ENCODE measurements around the gene SH3BGRL2. TPM values are rescaled to one million over a fixed set of nuclear protein-coding genes. Genes with fewer than 3 reads are reported as not detected.

Gene SH3BGRL2
- total and polyA plus RNA-seq, 2 experiments from 2014 or later, result 8.4 to 24.5 TPM

DNA sequence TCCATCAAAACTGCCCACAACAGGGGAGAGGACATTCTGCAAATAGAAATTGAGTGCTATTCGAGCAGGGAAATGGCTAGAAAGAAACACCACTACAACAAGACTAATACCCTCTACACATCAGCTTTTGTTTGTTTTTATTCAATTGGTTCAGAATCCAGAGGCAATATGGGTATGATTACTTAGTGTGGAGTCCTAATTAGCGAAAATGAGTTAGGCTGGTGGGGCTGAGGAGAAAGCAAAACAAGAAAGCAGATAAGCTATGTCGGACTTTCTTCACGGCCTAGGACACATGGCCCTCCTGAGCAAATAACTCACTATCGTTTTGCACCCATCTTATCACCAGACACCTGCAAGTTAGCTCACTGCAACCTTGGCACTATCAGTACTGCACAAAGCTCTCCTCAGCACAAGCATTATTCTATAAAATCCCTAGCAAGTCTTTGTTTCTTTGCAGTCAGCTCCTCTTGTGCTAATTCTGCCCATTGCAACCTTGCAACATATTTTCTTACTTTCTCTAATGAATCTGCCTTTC lies 31.3 kb upstream of the SH3BGRL2 start (continued):
- TF ChIP-seq EZH2 (IDR thresholded peaks at IDR 0.05; ENCODE audit: low read depth, unreplicated experiment) (no peak), CREB1 (CRISPR knock-in tag; IDR thresholded peaks at IDR 0.05; ENCODE audit: low read depth) (no peak), JUNB (IDR thresholded peaks at IDR 0.05; ENCODE audit: unreplicated experiment) (no peak), STAT1 (IDR thresholded peaks at IDR 0.05; ENCODE audit: unreplicated experiment) (no peak), EZH2phosphoT487 (IDR thresholded peaks at IDR 0.05; ENCODE audit: unreplicated experiment) (no peak), ZNF114 (CRISPR knock-in tag; IDR thresholded peaks at IDR 0.05) (no peak)
- TF ChIP-seq, protein P1, sequence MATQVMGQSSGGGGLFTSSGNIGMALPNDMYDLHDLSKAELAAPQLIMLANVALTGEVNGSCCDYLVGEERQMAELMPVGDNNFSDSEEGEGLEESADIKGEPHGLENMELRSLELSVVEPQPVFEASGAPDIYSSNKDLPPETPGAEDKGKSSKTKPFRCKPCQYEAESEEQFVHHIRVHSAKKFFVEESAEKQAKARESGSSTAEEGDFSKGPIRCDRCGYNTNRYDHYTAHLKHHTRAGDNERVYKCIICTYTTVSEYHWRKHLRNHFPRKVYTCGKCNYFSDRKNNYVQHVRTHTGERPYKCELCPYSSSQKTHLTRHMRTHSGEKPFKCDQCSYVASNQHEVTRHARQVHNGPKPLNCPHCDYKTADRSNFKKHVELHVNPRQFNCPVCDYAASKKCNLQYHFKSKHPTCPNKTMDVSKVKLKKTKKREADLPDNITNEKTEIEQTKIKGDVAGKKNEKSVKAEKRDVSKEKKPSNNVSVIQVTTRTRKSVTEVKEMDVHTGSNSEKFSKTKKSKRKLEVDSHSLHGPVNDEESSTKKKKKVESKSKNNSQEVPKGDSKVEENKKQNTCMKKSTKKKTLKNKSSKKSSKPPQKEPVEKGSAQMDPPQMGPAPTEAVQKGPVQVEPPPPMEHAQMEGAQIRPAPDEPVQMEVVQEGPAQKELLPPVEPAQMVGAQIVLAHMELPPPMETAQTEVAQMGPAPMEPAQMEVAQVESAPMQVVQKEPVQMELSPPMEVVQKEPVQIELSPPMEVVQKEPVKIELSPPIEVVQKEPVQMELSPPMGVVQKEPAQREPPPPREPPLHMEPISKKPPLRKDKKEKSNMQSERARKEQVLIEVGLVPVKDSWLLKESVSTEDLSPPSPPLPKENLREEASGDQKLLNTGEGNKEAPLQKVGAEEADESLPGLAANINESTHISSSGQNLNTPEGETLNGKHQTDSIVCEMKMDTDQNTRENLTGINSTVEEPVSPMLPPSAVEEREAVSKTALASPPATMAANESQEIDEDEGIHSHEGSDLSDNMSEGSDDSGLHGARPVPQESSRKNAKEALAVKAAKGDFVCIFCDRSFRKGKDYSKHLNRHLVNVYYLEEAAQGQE (IDR thresholded peaks at IDR 0.05; ENCODE audit: unreplicated experiment), result no peak

DNA sequence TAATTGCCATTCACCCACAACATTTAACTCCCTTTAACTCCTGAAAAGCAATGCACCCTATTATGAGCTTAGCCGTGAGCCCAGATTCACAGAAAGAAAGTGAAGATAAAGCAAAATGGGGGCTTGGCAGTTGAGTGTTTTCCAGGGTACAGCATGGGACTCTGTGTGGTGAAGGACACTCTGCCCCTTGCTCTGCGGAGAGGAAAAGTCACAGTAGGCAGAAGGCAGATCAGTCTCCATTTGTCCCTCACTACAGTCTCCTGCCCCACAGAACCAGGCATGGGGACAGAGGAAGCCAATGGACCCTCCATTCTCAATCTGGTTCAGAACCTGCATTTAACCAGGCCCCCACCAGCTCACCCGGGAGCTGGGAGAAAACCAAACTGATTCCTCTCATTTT lies 30.8 kb upstream of the SH3BGRL2 start:
- H3K4me3 Mint-ChIP-seq, result no peak overlapping the region
- Histone ChIP-seq H3K4me3 (no peak overlapping the region), H3K79me2 (replicated peaks; ENCODE audit: insufficient read depth) (no peaks in the 10 kb centered on the region), H3K4me2 (no peak overlapping the region), H3K36me3 (ENCODE audit: insufficient read depth) (no peaks in the 10 kb centered on the region), H3K9me2 (ENCODE audit: insufficient read depth) (no peaks in the 10 kb centered on the region), H3F3A (replicated peaks; ENCODE audit: low read depth) (no peaks in the 10 kb centered on the region), H2AFZ (no peak overlapping the region; the same call in 1 of the 2 replicates), H3K4me1 (ENCODE audit: insufficient read depth) (no peaks in the 10 kb centered on the region), H3K27ac (ENCODE audit: low read depth) (no peak overlapping the region), H4K20me1 (replicated peaks; ENCODE audit: insufficient read depth) (no peaks in the 10 kb centered on the region), H3K27me3 (ENCODE audit: insufficient read depth) (no peaks in the 10 kb centered on the region)
- H3K27me3 Mint-ChIP-seq (ENCODE audit: insufficient read depth, low read depth, poor library complexity), result no peaks in the 10 kb centered on the region
- ATAC-seq (no peak), DNase-seq (ENCODE audit: low spot score) (no peak)
- no peaks in the 10 kb centered on the region for H3K36me3 Mint-ChIP-seq (ENCODE audit: low read depth)
- peak overlapping the region; percentile 25; the same call in 1 of the 2 replicates for H3K27ac Mint-ChIP-seq
- no peaks in the 10 kb centered on the region for H3K4me1 Mint-ChIP-seq
- H3K9me3 Mint-ChIP-seq, result no peaks in the 10 kb centered on the region; the same call in 2 of the 3 replicates
- TF ChIP-seq STAT1 (IDR thresholded peaks at IDR 0.05; ENCODE audit: unreplicated experiment) (no peak), CTCF (conservative IDR thresholded peaks at IDR 0.05; ENCODE audit: low read depth in 2 of 2) (no peak), POLR2AphosphoS5 (IDR thresholded peaks at IDR 0.05; ENCODE audit: low read depth) (no peak), CREB1 (CRISPR knock-in tag; IDR thresholded peaks at IDR 0.05; ENCODE audit: low read depth) (no peak), NANOG (IDR thresholded peaks at IDR 0.05; ENCODE audit: borderline replicate concordance) (no peak), EZH2phosphoT487 (IDR thresholded peaks at IDR 0.05; ENCODE audit: unreplicated experiment) (no peak), ZNF114 (CRISPR knock-in tag; IDR thresholded peaks at IDR 0.05) (no peak), ZNF331 (CRISPR knock-in tag; IDR thresholded peaks at IDR 0.05; ENCODE audit: low read depth) (no peak), ETS1 (IDR thresholded peaks at IDR 0.05) (no peak)
- TF ChIP-seq, protein P2, sequence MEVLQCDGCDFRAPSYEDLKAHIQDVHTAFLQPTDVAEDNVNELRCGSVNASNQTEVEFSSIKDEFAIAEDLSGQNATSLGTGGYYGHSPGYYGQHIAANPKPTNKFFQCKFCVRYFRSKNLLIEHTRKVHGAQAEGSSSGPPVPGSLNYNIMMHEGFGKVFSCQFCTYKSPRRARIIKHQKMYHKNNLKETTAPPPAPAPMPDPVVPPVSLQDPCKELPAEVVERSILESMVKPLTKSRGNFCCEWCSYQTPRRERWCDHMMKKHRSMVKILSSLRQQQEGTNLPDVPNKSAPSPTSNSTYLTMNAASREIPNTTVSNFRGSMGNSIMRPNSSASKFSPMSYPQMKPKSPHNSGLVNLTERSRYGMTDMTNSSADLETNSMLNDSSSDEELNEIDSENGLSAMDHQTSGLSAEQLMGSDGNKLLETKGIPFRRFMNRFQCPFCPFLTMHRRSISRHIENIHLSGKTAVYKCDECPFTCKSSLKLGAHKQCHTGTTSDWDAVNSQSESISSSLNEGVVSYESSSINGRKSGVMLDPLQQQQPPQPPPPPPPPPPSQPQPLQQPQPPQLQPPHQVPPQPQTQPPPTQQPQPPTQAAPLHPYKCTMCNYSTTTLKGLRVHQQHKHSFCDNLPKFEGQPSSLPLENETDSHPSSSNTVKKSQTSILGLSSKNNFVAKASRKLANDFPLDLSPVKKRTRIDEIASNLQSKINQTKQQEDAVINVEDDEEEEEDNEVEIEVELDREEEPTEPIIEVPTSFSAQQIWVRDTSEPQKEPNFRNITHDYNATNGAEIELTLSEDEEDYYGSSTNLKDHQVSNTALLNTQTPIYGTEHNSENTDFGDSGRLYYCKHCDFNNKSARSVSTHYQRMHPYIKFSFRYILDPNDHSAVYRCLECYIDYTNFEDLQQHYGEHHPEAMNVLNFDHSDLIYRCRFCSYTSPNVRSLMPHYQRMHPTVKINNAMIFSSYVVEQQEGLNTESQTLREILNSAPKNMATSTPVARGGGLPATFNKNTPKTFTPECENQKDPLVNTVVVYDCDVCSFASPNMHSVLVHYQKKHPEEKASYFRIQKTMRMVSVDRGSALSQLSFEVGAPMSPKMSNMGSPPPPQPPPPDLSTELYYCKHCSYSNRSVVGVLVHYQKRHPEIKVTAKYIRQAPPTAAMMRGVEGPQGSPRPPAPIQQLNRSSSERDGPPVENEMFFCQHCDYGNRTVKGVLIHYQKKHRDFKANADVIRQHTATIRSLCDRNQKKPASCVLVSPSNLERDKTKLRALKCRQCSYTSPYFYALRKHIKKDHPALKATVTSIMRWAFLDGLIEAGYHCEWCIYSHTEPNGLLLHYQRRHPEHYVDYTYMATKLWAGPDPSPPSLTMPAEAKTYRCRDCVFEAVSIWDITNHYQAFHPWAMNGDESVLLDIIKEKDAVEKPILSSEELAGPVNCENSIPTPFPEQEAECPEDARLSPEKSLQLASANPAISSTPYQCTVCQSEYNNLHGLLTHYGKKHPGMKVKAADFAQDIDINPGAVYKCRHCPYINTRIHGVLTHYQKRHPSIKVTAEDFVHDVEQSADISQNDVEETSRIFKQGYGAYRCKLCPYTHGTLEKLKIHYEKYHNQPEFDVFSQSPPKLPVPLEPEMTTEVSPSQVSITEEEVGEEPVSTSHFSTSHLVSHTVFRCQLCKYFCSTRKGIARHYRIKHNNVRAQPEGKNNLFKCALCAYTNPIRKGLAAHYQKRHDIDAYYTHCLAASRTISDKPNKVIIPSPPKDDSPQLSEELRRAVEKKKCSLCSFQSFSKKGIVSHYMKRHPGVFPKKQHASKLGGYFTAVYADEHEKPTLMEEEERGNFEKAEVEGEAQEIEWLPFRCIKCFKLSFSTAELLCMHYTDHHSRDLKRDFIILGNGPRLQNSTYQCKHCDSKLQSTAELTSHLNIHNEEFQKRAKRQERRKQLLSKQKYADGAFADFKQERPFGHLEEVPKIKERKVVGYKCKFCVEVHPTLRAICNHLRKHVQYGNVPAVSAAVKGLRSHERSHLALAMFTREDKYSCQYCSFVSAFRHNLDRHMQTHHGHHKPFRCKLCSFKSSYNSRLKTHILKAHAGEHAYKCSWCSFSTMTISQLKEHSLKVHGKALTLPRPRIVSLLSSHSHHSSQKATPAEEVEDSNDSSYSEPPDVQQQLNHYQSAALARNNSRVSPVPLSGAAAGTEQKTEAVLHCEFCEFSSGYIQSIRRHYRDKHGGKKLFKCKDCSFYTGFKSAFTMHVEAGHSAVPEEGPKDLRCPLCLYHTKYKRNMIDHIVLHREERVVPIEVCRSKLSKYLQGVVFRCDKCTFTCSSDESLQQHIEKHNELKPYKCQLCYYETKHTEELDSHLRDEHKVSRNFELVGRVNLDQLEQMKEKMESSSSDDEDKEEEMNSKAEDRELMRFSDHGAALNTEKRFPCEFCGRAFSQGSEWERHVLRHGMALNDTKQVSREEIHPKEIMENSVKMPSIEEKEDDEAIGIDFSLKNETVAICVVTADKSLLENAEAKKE (CRISPR knock-in tag; IDR thresholded peaks at IDR 0.05), result no peak
